OCI-LY3 (cell line): Measurements from ENCODE around the gene LRRC55.

Experiments
- H2AFZ ChIP-seq: fragments of 200-600, 300-600 bp; shearing (Covaris generic); 2 replicates; pipeline ENCODE4 v1.6.0; 2014; ENCODE audit warnings: antibody characterized with exemption, low read depth, low read length
- H3K27ac ChIP-seq: fragments of 200-600, 300-600 bp; sonication (generic); 2 replicates; pipeline ENCODE4 v1.5.1; 2014; ENCODE audit warnings: mild to moderate bottlenecking, low read length, moderate library complexity, mixed read lengths
- H3K27me3 ChIP-seq: fragments of 200-600, 300-600 bp; sonication (generic); 2 replicates; pipeline ENCODE4 v1.6.1; 2014; ENCODE audit warnings: low read depth, low read length, mixed read lengths
- H3K36me3 ChIP-seq: fragments of 200-600, 300-600 bp; sonication (generic); replicated peaks from 2 replicates; pipeline ENCODE3; 2014; ENCODE audit warnings: low read depth, low read length, mixed read lengths
- H3K4me1 ChIP-seq: fragments of 300-600, 200-600 bp; sonication (generic); 2 replicates; pipeline ENCODE4 v1.6.1; 2014; ENCODE audit warnings: low read length, mixed read lengths
- H3K4me2 ChIP-seq: fragments of 200-600, 300-600 bp; sonication (generic); 2 replicates; pipeline ENCODE4 v1.6.1; 2014; ENCODE audit warnings: low read length, mixed read lengths
- H3K4me3 ChIP-seq: fragments of 300-600, 200-600 bp; sonication (generic); 2 replicates; pipeline ENCODE4 v1.5.1; 2014; ENCODE audit warnings: antibody characterized with exemption, mild to moderate bottlenecking, low read length, moderate library complexity
- H3K79me2 ChIP-seq: fragments of 300-600, 200-600 bp; shearing (Covaris generic); 2 replicates; pipeline ENCODE4 v1.6.1; 2014; ENCODE audit warnings: mild to moderate bottlenecking, low read length, mixed read lengths
- H3K9ac ChIP-seq: fragments of 300-600, 200-600 bp; shearing (Covaris generic); 2 replicates; pipeline ENCODE4 v1.6.0; 2014; ENCODE audit warnings: mild to moderate bottlenecking, low read length, moderate library complexity
- H3K9me3 ChIP-seq: fragments of 200-600, 300-600 bp; shearing (Covaris generic); 2 replicates; pipeline ENCODE4 v1.6.1; 2014; ENCODE audit warnings: low read length, mixed read lengths; ENCODE audit not compliant: insufficient read depth
- H4K20me1 ChIP-seq: fragments of 200-600, 300-600 bp; sonication (generic); 2 replicates; pipeline ENCODE4 v1.6.1; 2016; ENCODE audit warnings: low read length, mixed read lengths; ENCODE audit not compliant: insufficient read depth
- EZH2phosphoT487 ChIP-seq: fragments of 200-600 bp; shearing (Covaris generic); IDR thresholded peaks from 2 replicates; pipeline ENCODE4 v1.6.1; 2018; ENCODE audit warnings: antibody characterized with exemption, mixed run types, low read depth
- TF ChIP-seq, protein P1 (sequence below): fragments of 200-600, 300-600 bp; sonication (generic); IDR thresholded peaks from 2 replicates; pipeline ENCODE4 v1.5.1; 2014; ENCODE audit warnings: antibody characterized with exemption, low read length, low read depth

LRRC55 gene

DNA sequence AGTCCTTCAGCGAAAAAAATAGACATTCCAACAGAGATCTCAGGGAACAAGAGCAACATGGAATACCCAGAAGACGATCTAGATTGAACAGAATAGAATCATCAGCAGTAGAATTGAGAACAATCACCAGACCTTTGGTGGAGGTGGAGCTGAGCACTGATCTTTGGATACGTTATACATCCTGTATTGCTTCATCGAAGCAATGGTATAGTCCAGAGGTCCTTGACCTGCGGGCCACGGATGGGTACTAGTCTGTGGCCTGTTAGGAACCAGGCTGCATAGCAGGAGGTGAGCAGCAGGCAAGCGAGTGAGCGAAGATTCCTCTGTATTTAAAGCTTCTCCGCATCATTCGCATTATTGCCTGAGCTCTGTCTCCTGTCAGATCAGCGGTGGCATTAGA is 17.6 kb downstream of the LRRC55 start:
- Histone ChIP-seq H3K9ac (no peak overlapping the region), H3K27ac (no peak overlapping the region), H3K4me2 (no peak overlapping the region), H3K4me1 (no peaks in the 10 kb centered on the region), H3K79me2 (no peaks in the 10 kb centered on the region), H3K9me3 (no peaks in the 10 kb centered on the region; the same call in 1 of the 2 replicates), H3K27me3 (peaks cover 52% of the 10 kb centered on the region), H4K20me1 (no peaks in the 10 kb centered on the region), H2AFZ (no peak overlapping the region), H3K36me3 (no peaks in the 10 kb centered on the region), H3K4me3 (no peak overlapping the region)
- TF ChIP-seq, protein P1, sequence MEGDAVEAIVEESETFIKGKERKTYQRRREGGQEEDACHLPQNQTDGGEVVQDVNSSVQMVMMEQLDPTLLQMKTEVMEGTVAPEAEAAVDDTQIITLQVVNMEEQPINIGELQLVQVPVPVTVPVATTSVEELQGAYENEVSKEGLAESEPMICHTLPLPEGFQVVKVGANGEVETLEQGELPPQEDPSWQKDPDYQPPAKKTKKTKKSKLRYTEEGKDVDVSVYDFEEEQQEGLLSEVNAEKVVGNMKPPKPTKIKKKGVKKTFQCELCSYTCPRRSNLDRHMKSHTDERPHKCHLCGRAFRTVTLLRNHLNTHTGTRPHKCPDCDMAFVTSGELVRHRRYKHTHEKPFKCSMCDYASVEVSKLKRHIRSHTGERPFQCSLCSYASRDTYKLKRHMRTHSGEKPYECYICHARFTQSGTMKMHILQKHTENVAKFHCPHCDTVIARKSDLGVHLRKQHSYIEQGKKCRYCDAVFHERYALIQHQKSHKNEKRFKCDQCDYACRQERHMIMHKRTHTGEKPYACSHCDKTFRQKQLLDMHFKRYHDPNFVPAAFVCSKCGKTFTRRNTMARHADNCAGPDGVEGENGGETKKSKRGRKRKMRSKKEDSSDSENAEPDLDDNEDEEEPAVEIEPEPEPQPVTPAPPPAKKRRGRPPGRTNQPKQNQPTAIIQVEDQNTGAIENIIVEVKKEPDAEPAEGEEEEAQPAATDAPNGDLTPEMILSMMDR, result no peak
- no peak for TF ChIP-seq EZH2phosphoT487

DNA sequence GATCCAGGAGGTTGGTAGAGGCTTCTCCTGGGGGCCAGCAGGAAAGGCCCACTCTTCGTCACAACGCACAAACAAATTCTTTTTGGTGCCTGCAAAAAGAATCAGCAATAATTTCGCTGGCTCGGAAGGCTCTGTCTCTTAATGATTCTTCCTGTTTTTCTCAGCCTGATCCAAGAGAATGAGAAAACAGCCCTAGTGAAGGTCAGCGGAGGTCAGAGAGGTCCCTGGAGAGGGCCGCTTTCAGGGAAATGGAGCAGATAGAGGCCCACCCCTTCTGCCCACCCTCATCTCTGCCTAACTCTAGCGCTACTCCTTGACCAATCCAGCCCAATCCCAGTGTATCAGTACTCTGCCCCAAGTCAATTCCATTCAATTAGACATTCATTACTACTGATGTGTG is 19.2 kb downstream of the LRRC55 start:
- H3K4me2 ChIP-seq, result no peak overlapping the region
- H3K36me3 ChIP-seq, result no peaks in the 10 kb centered on the region
- H2AFZ ChIP-seq, result no peak overlapping the region
- H3K27ac ChIP-seq, result no peak overlapping the region
- no peaks in the 10 kb centered on the region for H3K9me3 ChIP-seq
- peaks cover 58% of the 10 kb centered on the region for H3K27me3 ChIP-seq
- TF ChIP-seq EZH2phosphoT487, result no peak
- TF ChIP-seq, protein P1, result no peak
- no peak overlapping the region for H3K9ac ChIP-seq
- no peaks in the 10 kb centered on the region for H4K20me1 ChIP-seq
- H3K79me2 ChIP-seq, result no peaks in the 10 kb centered on the region
- H3K4me1 ChIP-seq, result no peaks in the 10 kb centered on the region
- no peak overlapping the region for H3K4me3 ChIP-seq

DNA sequence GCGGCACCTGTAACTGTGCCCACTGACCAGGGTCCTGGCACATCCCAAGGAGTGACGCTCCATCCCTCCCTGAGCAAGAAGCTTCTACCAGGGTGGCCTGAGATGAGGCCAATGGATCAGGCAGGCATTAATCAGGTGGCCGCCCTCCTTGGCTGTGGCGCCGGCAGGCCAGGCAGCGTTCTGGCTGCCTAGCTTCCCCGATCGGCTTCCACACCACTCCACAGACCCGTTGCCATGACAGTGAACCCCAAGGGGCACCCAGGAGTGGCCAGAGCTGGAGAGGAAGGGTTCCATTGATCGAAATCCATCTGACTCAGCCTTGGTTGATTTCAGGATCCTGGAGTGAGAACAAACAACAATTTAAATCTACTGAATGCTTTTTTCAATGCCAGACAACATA is 20.5 kb downstream of the LRRC55 start:
- Histone ChIP-seq H3K9me3 (no peaks in the 10 kb centered on the region), H4K20me1 (no peaks in the 10 kb centered on the region), H3K4me2 (no peak overlapping the region), H3K9ac (no peak overlapping the region), H3K4me1 (no peaks in the 10 kb centered on the region), H3K27ac (no peak overlapping the region), H3K4me3 (no peak overlapping the region), H2AFZ (no peak overlapping the region), H3K79me2 (no peaks in the 10 kb centered on the region), H3K36me3 (no peaks in the 10 kb centered on the region), H3K27me3 (peaks cover 54% of the 10 kb centered on the region)
- TF ChIP-seq, protein P1, result no peak

DNA sequence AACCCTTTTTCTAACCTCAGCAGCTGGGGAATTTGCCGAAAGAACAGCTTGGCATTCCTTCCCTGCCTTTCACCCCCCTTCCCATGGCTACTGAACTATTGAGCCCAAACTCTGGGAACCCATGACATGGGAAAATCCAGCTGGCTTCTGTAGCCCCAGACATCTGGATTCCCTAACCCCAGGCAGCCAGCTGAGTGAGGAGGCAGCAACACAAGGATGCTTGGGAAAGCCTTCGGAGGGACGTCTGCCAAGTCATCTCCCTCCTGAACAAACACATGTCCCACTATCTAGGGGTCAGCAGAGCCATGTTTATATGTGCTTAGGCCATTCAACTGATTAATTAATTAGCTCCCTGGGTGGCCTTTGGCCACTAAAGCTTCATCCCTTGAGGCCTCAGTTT is 21.6 kb downstream of the LRRC55 start:
- H4K20me1 ChIP-seq, result no peaks in the 10 kb centered on the region
- no peak overlapping the region for H3K9ac ChIP-seq
- H3K9me3 ChIP-seq, result no peaks in the 10 kb centered on the region
- H3K27me3 ChIP-seq, result peaks cover 44% of the 10 kb centered on the region
- H2AFZ ChIP-seq, result no peak overlapping the region
- H3K27ac ChIP-seq, result no peak overlapping the region
- H3K4me3 ChIP-seq, result no peak overlapping the region
- no peak overlapping the region for H3K4me2 ChIP-seq
- no peaks in the 10 kb centered on the region for H3K79me2 ChIP-seq
- no peaks in the 10 kb centered on the region for H3K36me3 ChIP-seq
- no peak for TF ChIP-seq EZH2phosphoT487
- TF ChIP-seq, protein P1, result no peak
- no peaks in the 10 kb centered on the region for H3K4me1 ChIP-seq
